Mesendoderm (in vitro differentiated cells): Measurements from ENCODE around the gene ADPGK.

ENCODE experiments used
- DNase-seq: peaks from one replicate; pipeline ENCODE4 v3.0.0; 2013
- H2AK5ac ChIP-seq: 2 replicates; pipeline ENCODE4 v1.6.1; 2013; ENCODE audit warnings: low read length, inconsistent platforms
- H2BK120ac ChIP-seq: 2 replicates; pipeline ENCODE4 v1.6.1; 2013; ENCODE audit warnings: low read depth, mild to moderate bottlenecking, low read length, moderate library complexity, mixed read lengths
- H2BK15ac ChIP-seq: replicated peaks from 2 replicates; pipeline ENCODE4 v1.6.1; 2013; ENCODE audit warnings: low read depth, mild to moderate bottlenecking, moderate library complexity
- H2BK5ac ChIP-seq: 2 replicates; pipeline ENCODE4 v1.6.1; 2013; ENCODE audit warnings: low read length, inconsistent platforms
- H3K18ac ChIP-seq: 2 replicates; pipeline ENCODE4 v1.6.1; 2013; ENCODE audit warnings: mild to moderate bottlenecking, low read length, mixed read lengths
- H3K23ac ChIP-seq: one replicate; pipeline ENCODE4 v1.6.1; 2013; ENCODE audit warnings: low read length
- H3K27ac ChIP-seq: 2 replicates; pipeline ENCODE4 v1.5.1; 2013; ENCODE audit warnings: low read depth, mild to moderate bottlenecking, inconsistent platforms, low read length, moderate library complexity
- H3K27me3 ChIP-seq: 2 replicates; pipeline ENCODE4 v1.6.1; 2013; ENCODE audit warnings: low read length, control low read depth, mild to moderate bottlenecking, inconsistent platforms; ENCODE audit not compliant: insufficient read depth, poor library complexity
- H3K36me3 ChIP-seq: 2 replicates; pipeline ENCODE4 v1.6.1; 2013; ENCODE audit warnings: low read length, inconsistent platforms; ENCODE audit not compliant: control insufficient read depth, insufficient read depth
- H3K4ac ChIP-seq: one replicate; pipeline ENCODE4 v1.6.1; 2013; ENCODE audit warnings: low read depth, mild to moderate bottlenecking, low read length, moderate library complexity
- H3K4me1 ChIP-seq: 2 replicates; pipeline ENCODE4 v1.6.1; 2013; ENCODE audit warnings: low read depth, low read length, inconsistent platforms; ENCODE audit not compliant: control insufficient read depth
- H3K4me2 ChIP-seq: 2 replicates; pipeline ENCODE4 v1.6.1; 2013; ENCODE audit warnings: low read length
- H3K4me3 ChIP-seq: 2 replicates; pipeline ENCODE4 v1.5.1; 2013; ENCODE audit warnings: mild to moderate bottlenecking, low read length
- H3K56ac ChIP-seq: one replicate; pipeline ENCODE4 v1.6.1; 2013; ENCODE audit warnings: low read length
- H3K79me1 ChIP-seq: 2 replicates; pipeline ENCODE4 v1.6.1; 2013; ENCODE audit warnings: low read length, inconsistent platforms
- H3K79me2 ChIP-seq: 2 replicates; pipeline ENCODE4 v1.6.1; 2013; ENCODE audit warnings: mild to moderate bottlenecking, low read length; ENCODE audit not compliant: control insufficient read depth, insufficient read depth
- H3K9ac ChIP-seq: 2 replicates; pipeline ENCODE4 v1.6.1; 2013; ENCODE audit warnings: low read length, inconsistent platforms
- H4K5ac ChIP-seq: one replicate; pipeline ENCODE4 v1.6.1; 2013; ENCODE audit warnings: low read length
- H4K8ac ChIP-seq: one replicate; pipeline ENCODE4 v1.6.1; 2013; ENCODE audit warnings: low read depth, mild to moderate bottlenecking, control low read depth, low read length, moderate library complexity
- WGBS: extraction: QIAGEN DNeasy Blood & Tissue Kit; methylation state at CpG from one replicate; pipeline ENCODE4 v1.1.7; 2013; ENCODE audit warnings: low lambda C conversion rate, missing lambda C conversion rate; ENCODE audit not compliant: insufficient coverage; ENCODE audit errors: extremely low coverage; 5-methylcytosine and 5-hydroxymethylcytosine counted together

ADPGK gene

GRCh38 chr15:72801590-72802325, 18.2 kb upstream of the ADPGK start:
- H2AK5ac ChIP-seq, result no peak overlapping the region
- no peak overlapping the region for H3K4ac ChIP-seq
- H3K56ac ChIP-seq, result no peak overlapping the region
- H3K9ac ChIP-seq, result no peak overlapping the region
- no peaks in the 10 kb centered on the region for H3K79me2 ChIP-seq
- no peaks in the 10 kb centered on the region for H3K79me1 ChIP-seq
- no peak overlapping the region for H4K5ac ChIP-seq
- H2BK120ac ChIP-seq, result no peak overlapping the region
- H2BK15ac ChIP-seq, result no peak overlapping the region
- H3K36me3 ChIP-seq, result no peaks in the 10 kb centered on the region
- no peaks in the 10 kb centered on the region for H3K27me3 ChIP-seq
- no peaks in the 10 kb centered on the region for H3K4me1 ChIP-seq
- no peak overlapping the region for H3K18ac ChIP-seq
- H4K8ac ChIP-seq, result no peak overlapping the region
- no peak for DNase-seq
- H2BK5ac ChIP-seq, result no peak overlapping the region
- H3K23ac ChIP-seq, result no peak overlapping the region
- no CpG with 5 or more reads among the region's 7 CpGs for WGBS
- H3K4me2 ChIP-seq, result no peak overlapping the region
- H3K4me3 ChIP-seq, result no peak overlapping the region
- no peak overlapping the region for H3K27ac ChIP-seq

- Histone ChIP-seq H2AK5ac (no peak overlapping the region), H3K4ac (no peak overlapping the region), H3K79me2 (no peaks in the 10 kb centered on the region), H3K23ac (no peak overlapping the region), H2BK5ac (no peak overlapping the region), H4K8ac (no peak overlapping the region), H4K5ac (no peak overlapping the region), H3K79me1 (no peaks in the 10 kb centered on the region), H3K27me3 (no peaks in the 10 kb centered on the region), H3K9ac (no peak overlapping the region), H3K4me2 (no peak overlapping the region), H3K56ac (no peak overlapping the region), H2BK120ac (no peak overlapping the region), H3K18ac (peak overlapping the region; percentile 61), H3K4me1 (no peaks in the 10 kb centered on the region), H3K4me3 (no peak overlapping the region), H3K27ac (no peak overlapping the region), H3K36me3 (no peaks in the 10 kb centered on the region), H2BK15ac (no peak overlapping the region)
- no CpG with 5 or more reads among the region's 8 CpGs for WGBS
- peak; percentile 75 for DNase-seq
Measured at GRCh38 chr15:72800833-72801481, 17.4 kb upstream of the ADPGK start.

- WGBS, result no CpG with 5 or more reads among the region's 6 CpGs
- no peak overlapping the region for H4K8ac ChIP-seq
- no peak overlapping the region for H2BK5ac ChIP-seq
- H4K5ac ChIP-seq, result no peak overlapping the region
- H3K79me1 ChIP-seq, result no peaks in the 10 kb centered on the region
- no peak overlapping the region for H3K27ac ChIP-seq
- no peak for DNase-seq
- H3K4me3 ChIP-seq, result no peak overlapping the region
- H3K79me2 ChIP-seq, result no peaks in the 10 kb centered on the region
- H3K36me3 ChIP-seq, result no peaks in the 10 kb centered on the region
- H3K9ac ChIP-seq, result no peak overlapping the region
- H3K4ac ChIP-seq, result no peak overlapping the region
- H2AK5ac ChIP-seq, result no peak overlapping the region
- no peaks in the 10 kb centered on the region for H3K27me3 ChIP-seq
- H3K4me1 ChIP-seq, result no peaks in the 10 kb centered on the region
- H3K18ac ChIP-seq, result no peak overlapping the region
- no peak overlapping the region for H3K56ac ChIP-seq
- no peak overlapping the region for H2BK15ac ChIP-seq
- no peak overlapping the region for H3K4me2 ChIP-seq
- H3K23ac ChIP-seq, result no peak overlapping the region
- H2BK120ac ChIP-seq, result no peak overlapping the region
Measured at GRCh38 chr15:72797834-72798233, 14.3 kb upstream of the ADPGK start.

DNA sequence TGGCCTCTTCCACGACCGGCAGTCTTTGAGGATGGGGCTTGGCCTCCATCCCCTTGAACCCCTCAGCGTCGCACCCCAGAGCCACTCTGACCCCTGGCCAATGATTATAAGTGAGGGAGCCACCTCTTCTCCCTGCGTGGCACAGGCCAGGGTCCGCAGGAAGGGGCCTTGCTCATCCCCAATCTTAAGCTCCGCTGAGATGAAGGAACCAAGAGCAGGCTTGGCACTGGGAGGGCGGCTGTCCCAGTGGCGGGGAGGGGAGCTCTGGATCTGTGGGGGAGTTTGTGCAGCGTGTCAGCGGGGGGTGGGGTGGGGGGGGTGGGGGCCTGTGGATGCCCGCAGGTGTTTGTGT, 13.8 kb upstream of the ADPGK start:
- Histone ChIP-seq H3K18ac (no peak overlapping the region), H3K27ac (no peak overlapping the region), H3K36me3 (no peaks in the 10 kb centered on the region), H4K5ac (no peak overlapping the region), H2BK15ac (no peak overlapping the region), H3K4me3 (no peak overlapping the region), H3K23ac (no peak overlapping the region), H3K9ac (peak overlapping the region; percentile 57), H3K4ac (no peak overlapping the region), H2BK120ac (no peak overlapping the region), H3K79me1 (no peaks in the 10 kb centered on the region), H3K4me1 (no peaks in the 10 kb centered on the region), H3K4me2 (peak overlapping the region; percentile 69), H3K56ac (peak overlapping the region; percentile 72), H2AK5ac (no peak overlapping the region), H2BK5ac (no peak overlapping the region), H3K27me3 (no peaks in the 10 kb centered on the region), H3K79me2 (no peaks in the 10 kb centered on the region), H4K8ac (no peak overlapping the region)
- WGBS, result no CpG with 5 or more reads among the region's 12 CpGs
- DNase-seq, result no peak

DNA sequence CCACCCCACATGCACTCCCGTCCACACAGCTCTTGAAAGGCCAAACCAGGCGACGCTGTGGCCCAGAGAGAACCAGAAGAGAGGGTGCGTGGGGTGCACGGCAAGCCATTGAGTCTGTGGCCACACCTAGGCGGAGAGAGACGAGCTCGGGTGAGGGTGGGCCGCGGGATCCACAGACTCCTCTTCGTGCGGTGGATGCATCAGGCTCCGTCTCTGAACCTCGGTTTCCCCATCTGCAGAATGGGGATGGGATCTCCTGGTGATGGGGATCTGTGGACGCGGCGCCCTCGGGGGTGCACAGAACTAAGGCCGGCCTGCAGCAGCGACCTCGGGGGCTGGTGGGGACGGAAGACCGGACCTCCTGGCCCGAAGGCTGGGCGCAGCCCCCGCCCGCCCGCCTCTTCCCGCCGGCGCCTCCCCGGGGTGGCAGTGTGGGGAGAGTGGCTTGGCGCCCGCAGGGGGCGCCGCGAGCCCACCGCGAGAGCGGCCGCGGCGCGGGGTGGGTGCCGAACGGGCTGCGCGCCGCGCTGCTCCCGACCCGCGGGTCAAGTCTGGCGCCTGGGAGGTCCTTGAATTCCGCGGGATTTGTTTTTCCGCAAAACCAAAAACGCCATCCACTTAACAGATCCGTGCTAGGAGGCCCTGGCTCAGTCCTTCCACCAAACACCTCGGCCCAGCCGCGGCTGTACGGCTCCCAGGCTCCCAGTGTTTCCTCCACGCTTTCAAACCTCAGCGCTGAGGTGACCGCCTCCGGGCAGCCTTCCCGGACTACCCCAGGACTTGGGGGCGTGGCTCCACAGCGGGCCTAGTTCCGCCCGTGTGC, 13.2 kb upstream of the ADPGK start:
- Histone ChIP-seq H3K36me3 (no peaks in the 10 kb centered on the region), H3K18ac (no peak overlapping the region), H4K8ac (no peak overlapping the region), H2BK5ac (no peak overlapping the region), H3K56ac (peak overlapping the region; percentile 72), H3K23ac (no peak overlapping the region), H4K5ac (no peak overlapping the region), H3K79me2 (no peaks in the 10 kb centered on the region), H3K4me2 (peak overlapping the region; percentile 69), H3K4ac (no peak overlapping the region), H3K27ac (no peak overlapping the region), H3K9ac (peak overlapping the region; percentile 57), H3K4me1 (no peaks in the 10 kb centered on the region), H3K4me3 (peak overlapping the region; percentile 28), H2AK5ac (no peak overlapping the region), H2BK120ac (no peak overlapping the region), H3K27me3 (no peaks in the 10 kb centered on the region), H3K79me1 (no peaks in the 10 kb centered on the region), H2BK15ac (no peak overlapping the region)
- WGBS, result no CpG with 5 or more reads among the region's 72 CpGs
- DNase-seq, result peak; percentile 63
